Activated T-helper 17 cell treated with anti-CD3 and anti-CD28 coated beads, Interleukin-2, amount 50 U/mL, for 72 hours (primary cell): Measurements from ENCODE around the gene PPEF1. TPM values are rescaled to one million over a fixed set of nuclear protein-coding genes. Genes with fewer than 3 reads are reported as not detected.

Source experiments
- ATAC-seq: fragments of 150-1000 bp; cut with Tn5 transposase; replicated peaks from 2 replicates; pipeline ENCODE4 v1.10.0; 2021; ENCODE audit warnings: mild to moderate bottlenecking, moderate library complexity
- H3K27ac Mint-ChIP-seq: one replicate; pipeline ENCODE4 v1.8.0; 2022; ENCODE audit warnings: mixed read lengths
- H3K27me3 Mint-ChIP-seq: one replicate; pipeline ENCODE4 v1.8.0; 2022; ENCODE audit warnings: mixed read lengths
- H3K36me3 Mint-ChIP-seq: one replicate; pipeline ENCODE4 v1.8.0; 2022; ENCODE audit warnings: low read depth, mild to moderate bottlenecking, mixed read lengths
- H3K4me1 Mint-ChIP-seq: one replicate; pipeline ENCODE4 v1.8.0; 2022; ENCODE audit warnings: mixed read lengths
- H3K4me3 Mint-ChIP-seq: one replicate; pipeline ENCODE4 v1.8.0; 2022; ENCODE audit warnings: mild to moderate bottlenecking, mixed read lengths
- H3K9me3 Mint-ChIP-seq: one replicate; pipeline ENCODE4 v1.8.0; 2022; ENCODE audit warnings: mixed read lengths
- total RNA-seq, 2 donors: library from RNA; stranded (reverse); gene quantifications; one replicate each; pipeline ENCODE4 v1.2.3, GENCODE V29; 2022

PPEF1 gene, protein sequence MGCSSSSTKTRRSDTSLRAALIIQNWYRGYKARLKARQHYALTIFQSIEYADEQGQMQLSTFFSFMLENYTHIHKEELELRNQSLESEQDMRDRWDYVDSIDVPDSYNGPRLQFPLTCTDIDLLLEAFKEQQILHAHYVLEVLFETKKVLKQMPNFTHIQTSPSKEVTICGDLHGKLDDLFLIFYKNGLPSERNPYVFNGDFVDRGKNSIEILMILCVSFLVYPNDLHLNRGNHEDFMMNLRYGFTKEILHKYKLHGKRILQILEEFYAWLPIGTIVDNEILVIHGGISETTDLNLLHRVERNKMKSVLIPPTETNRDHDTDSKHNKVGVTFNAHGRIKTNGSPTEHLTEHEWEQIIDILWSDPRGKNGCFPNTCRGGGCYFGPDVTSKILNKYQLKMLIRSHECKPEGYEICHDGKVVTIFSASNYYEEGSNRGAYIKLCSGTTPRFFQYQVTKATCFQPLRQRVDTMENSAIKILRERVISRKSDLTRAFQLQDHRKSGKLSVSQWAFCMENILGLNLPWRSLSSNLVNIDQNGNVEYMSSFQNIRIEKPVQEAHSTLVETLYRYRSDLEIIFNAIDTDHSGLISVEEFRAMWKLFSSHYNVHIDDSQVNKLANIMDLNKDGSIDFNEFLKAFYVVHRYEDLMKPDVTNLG
- total RNA-seq: under 1 TPM in 1 of 2 donors, not detected in 1; 0.13 TPM

- no peaks in the 10 kb centered on the region for H3K9me3 Mint-ChIP-seq
- no peak for ATAC-seq
- no peaks in the 10 kb centered on the region for H3K4me1 Mint-ChIP-seq
- H3K4me3 Mint-ChIP-seq: no peak within 1 kb of the TSS
- H3K27me3 Mint-ChIP-seq: no peaks in the 10 kb centered on the region
- H3K36me3 Mint-ChIP-seq: no peaks in the 10 kb centered on the region
- no peak within 1 kb of the TSS for H3K27ac Mint-ChIP-seq
Observed at GRCh38 chrX:18707426-18708049, at the start of gene PPEF1. TSS of gene PPEF1 (plus strand) at chrX:18707645. CDS start at chrX:18707781, 136 bp downstream.

GRCh38 chrX:18661273-18661672, 46.2 kb upstream of the PPEF1 start:
- Mint-ChIP-seq H3K36me3 (no peaks in the 10 kb centered on the region), H3K4me1 (no peaks in the 10 kb centered on the region), H3K9me3 (no peaks in the 10 kb centered on the region), H3K27me3 (no peaks in the 10 kb centered on the region), H3K27ac (no peak overlapping the region), H3K4me3 (no peak overlapping the region)
- no peak for ATAC-seq

- Mint-ChIP-seq H3K27ac (no peak overlapping the region), H3K27me3 (no peaks in the 10 kb centered on the region), H3K9me3 (no peaks in the 10 kb centered on the region), H3K4me1 (no peaks in the 10 kb centered on the region), H3K36me3 (no peaks in the 10 kb centered on the region), H3K4me3 (no peak overlapping the region)
- no peak for ATAC-seq
Observed at GRCh38 chrX:18664947-18665346, 42.5 kb upstream of the PPEF1 start.

GRCh38 chrX:18666614-18667013, 40.8 kb upstream of the PPEF1 start:
- Mint-ChIP-seq H3K36me3 (no peaks in the 10 kb centered on the region), H3K4me1 (no peaks in the 10 kb centered on the region), H3K4me3 (no peak overlapping the region), H3K27me3 (no peaks in the 10 kb centered on the region), H3K27ac (no peak overlapping the region), H3K9me3 (no peaks in the 10 kb centered on the region)
- ATAC-seq: no peak

GRCh38 chrX:18668071-18668835, 39.2 kb upstream of the PPEF1 start:
- Mint-ChIP-seq H3K36me3 (no peaks in the 10 kb centered on the region), H3K27ac (no peak overlapping the region), H3K9me3 (no peaks in the 10 kb centered on the region), H3K27me3 (no peaks in the 10 kb centered on the region), H3K4me3 (no peak overlapping the region), H3K4me1 (no peaks in the 10 kb centered on the region)
- ATAC-seq: no peak

DNA sequence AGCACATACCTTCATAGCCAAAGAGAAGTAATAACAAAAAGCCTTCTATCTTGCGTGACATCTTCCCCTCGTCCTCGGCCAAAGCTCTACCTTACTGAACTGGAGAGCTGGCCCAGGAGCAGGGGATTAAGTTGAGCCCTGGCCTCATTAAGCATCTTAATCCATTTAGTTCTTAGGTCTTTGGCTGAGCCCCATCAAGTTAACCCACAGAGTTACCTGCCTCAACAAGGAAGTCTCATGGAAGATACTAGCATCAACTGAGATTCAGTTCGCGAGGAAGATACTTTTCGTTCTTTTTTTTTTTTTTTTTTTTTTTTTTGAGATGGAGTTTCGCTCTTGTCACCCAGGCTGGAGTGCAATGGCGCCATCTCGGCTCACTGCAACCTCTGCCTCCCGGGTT, 35.4 kb upstream of the PPEF1 start, which contains the start of gene RS1:
Gene RS1 (minus strand): TSS at position 101 of the 400 bp plus-strand sequence. CDS start 40 bp downstream, at position 61.
- Mint-ChIP-seq H3K27ac (no peak within 1 kb of the TSS), H3K9me3 (no peaks in the 10 kb centered on the region), H3K4me1 (no peaks in the 10 kb centered on the region), H3K4me3 (peak within 1 kb of the TSS; percentile 7), H3K36me3 (peaks cover 7% of the 10 kb centered on the region), H3K27me3 (no peaks in the 10 kb centered on the region)
- ATAC-seq: no peak

- peak overlapping the region; percentile 66 for H3K4me3 Mint-ChIP-seq
- peak; percentile 45 for ATAC-seq
- no peaks in the 10 kb centered on the region for H3K9me3 Mint-ChIP-seq
- H3K27me3 Mint-ChIP-seq: no peaks in the 10 kb centered on the region
- H3K36me3 Mint-ChIP-seq: peaks cover 7% of the 10 kb centered on the region
- peak overlapping the region; percentile 89 for H3K27ac Mint-ChIP-seq
- H3K4me1 Mint-ChIP-seq: no peaks in the 10 kb centered on the region
Observed at GRCh38 chrX:18674417-18674787, 33.0 kb upstream of the PPEF1 start.

DNA sequence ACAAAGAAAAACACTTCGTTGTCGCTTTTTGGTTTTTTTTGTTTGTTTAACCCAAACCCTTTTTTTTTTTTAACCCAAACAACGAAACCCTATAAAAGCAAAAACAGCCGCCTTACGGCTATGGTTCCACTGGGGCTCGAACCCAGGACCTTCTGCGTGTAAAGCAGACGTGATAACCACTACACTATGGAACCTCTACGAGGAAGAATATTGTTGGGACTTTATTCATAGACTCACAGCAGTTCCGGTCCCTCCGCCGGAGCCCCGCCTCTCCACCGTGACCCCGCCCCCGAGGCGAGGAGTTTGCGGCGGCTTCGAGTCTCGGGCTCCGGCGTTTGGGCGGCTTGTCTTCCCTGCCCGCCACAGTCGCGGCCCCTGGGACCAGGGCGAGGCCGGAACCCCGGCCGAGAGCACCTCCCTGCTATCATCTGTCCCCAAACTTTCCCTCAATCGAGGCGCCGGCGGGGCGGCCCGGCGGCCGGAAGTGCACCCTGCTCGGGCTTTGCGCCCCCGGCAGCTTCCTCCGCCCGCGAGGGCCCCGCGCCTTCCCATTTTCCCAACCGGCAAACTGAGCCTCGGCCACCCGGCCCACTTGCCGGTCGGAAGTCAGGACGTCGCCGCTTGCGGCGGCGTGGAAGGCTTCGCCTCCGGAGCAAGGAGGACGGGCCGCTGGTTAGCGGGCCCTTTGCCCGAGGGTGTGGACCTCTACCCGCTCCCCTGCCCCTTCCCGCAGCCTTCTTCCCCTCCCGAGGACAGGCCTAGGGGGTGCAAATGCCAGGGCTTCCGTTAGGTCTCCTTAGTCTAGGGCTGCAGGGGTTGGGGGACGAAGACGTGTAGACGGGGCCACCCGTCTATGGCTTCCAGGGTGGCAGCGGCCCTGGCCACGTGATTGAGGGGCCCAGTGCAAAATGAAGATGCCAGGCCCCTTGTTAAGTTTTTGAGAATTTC, 32.4 kb upstream of the PPEF1 start:
- peaks cover 7% of the 10 kb centered on the region for H3K36me3 Mint-ChIP-seq
- no peaks in the 10 kb centered on the region for H3K27me3 Mint-ChIP-seq
- H3K4me3 Mint-ChIP-seq: peak overlapping the region; percentile 66
- H3K4me1 Mint-ChIP-seq: no peaks in the 10 kb centered on the region
- H3K9me3 Mint-ChIP-seq: no peaks in the 10 kb centered on the region
- peak; percentile 92 for ATAC-seq
- H3K27ac Mint-ChIP-seq: peak overlapping the region; percentile 89

DNA sequence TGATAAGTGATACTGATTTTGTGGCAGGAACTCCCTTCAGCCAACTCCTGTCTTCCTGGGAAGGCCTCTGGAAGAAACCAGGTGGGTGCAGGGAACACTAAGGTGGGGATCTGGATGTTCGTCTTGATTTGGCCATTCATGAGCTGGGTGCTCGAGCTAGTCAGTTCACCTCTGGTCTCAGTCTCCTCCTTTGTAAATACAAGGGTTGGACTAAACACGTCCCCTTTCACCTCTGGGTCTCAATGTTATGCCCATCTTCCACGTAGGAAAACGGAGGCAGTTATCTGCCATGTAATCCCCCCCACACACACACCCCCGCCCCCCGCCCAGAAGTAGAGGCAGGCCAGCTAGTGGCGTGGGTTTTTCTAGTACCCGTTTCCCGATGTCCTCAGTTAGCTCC, 31.4 kb upstream of the PPEF1 start:
- H3K36me3 Mint-ChIP-seq: peaks cover 7% of the 10 kb centered on the region
- peak overlapping the region; percentile 66 for H3K4me3 Mint-ChIP-seq
- H3K27me3 Mint-ChIP-seq: no peaks in the 10 kb centered on the region
- no peak for ATAC-seq
- H3K27ac Mint-ChIP-seq: no peak overlapping the region
- H3K4me1 Mint-ChIP-seq: no peaks in the 10 kb centered on the region
- no peaks in the 10 kb centered on the region for H3K9me3 Mint-ChIP-seq

DNA sequence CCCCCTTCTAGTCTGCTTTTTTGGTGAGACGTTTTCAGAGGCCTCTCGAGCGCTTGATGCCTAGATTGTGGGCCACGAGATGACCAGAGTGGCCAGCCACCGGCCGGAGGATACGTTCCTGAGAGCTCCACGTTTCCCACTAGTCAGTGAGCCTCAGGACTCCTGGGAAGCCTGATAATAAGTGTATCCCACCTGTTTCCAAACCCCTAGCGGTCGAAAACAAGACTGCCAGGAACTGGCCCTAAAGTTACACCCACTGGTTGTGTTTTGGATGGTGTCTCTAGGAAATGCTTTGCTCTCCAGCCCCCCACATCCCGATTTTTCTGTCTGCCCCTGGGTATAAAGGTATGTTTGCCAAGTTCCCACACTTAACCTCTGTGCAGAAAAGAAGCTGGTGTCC, 31.0 kb upstream of the PPEF1 start:
- H3K9me3 Mint-ChIP-seq: no peaks in the 10 kb centered on the region
- no peaks in the 10 kb centered on the region for H3K4me1 Mint-ChIP-seq
- no peak for ATAC-seq
- no peaks in the 10 kb centered on the region for H3K27me3 Mint-ChIP-seq
- no peak overlapping the region for H3K27ac Mint-ChIP-seq
- H3K36me3 Mint-ChIP-seq: peaks cover 7% of the 10 kb centered on the region
- peak overlapping the region; percentile 66 for H3K4me3 Mint-ChIP-seq

DNA sequence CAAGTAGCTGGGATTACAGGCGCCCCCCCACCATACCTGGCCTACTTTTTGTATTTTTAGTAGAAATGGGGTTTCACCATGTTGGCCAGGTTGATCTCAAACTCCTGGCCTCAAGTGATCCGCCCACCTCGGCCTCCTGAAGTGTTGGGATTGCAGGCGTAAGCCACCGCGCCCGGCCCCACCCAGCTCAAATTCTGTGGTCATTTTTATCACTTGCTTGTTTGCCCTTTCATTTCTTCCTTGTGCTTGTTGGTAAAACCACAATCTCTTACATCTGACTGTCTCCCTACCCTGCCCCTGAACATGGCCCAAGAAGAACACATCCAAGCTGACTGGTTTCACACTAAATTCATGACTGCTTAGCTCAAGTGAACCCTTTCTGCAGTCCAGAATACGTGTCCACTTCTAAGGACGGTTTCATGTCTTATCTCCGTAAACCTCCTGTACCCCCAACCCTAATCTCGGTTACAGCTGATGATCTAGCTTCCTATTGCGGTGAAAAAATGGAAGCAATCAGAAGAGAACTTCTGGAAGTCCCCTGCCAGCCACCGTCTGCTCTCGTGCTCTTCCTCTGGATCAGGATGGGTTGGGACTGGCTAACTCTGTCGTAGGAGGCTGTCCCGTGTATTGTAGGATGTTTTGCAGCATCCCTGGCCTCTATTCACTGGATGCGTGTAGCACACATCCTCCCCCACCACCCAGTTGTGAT, 30.1 kb upstream of the PPEF1 start:
- ATAC-seq: no peak
- Mint-ChIP-seq H3K27ac (no peak overlapping the region), H3K9me3 (no peaks in the 10 kb centered on the region), H3K36me3 (peaks cover 7% of the 10 kb centered on the region), H3K4me3 (no peak overlapping the region), H3K4me1 (no peaks in the 10 kb centered on the region), H3K27me3 (no peaks in the 10 kb centered on the region)

DNA sequence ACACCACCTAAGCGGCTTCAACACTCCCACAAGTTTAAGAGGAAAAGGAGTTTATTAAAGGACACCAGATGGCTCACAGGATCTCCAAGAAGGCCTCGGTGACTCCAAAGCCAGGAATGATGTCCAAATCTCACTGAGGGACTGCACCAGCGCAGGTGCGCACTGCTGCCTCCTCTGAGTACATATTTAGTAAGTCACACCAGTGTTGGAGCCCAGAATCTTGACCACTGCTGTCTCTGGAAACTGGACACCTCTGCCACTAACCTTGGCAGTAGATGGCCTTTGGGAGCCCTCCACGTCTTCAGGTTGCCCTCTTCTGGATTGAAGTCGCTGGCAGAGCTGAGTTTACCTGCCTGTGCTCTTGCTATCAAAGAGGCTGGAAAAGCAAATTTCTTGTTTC, 25.4 kb upstream of the PPEF1 start:
- Mint-ChIP-seq H3K9me3 (no peaks in the 10 kb centered on the region), H3K27me3 (no peaks in the 10 kb centered on the region), H3K36me3 (no peaks in the 10 kb centered on the region), H3K4me3 (no peak overlapping the region), H3K4me1 (no peaks in the 10 kb centered on the region), H3K27ac (no peak overlapping the region)
- ATAC-seq: no peak

- H3K4me1 Mint-ChIP-seq: no peaks in the 10 kb centered on the region
- ATAC-seq: no peak
- H3K4me3 Mint-ChIP-seq: no peak overlapping the region
- H3K27ac Mint-ChIP-seq: no peak overlapping the region
- H3K27me3 Mint-ChIP-seq: no peaks in the 10 kb centered on the region
- H3K9me3 Mint-ChIP-seq: no peaks in the 10 kb centered on the region
- no peaks in the 10 kb centered on the region for H3K36me3 Mint-ChIP-seq
Observed at GRCh38 chrX:18682979-18683387, 24.5 kb upstream of the PPEF1 start.
